ENCODE measurements around the gene TET1. TPM values are rescaled to one million over a fixed set of nuclear protein-coding genes. Genes with fewer than 3 reads are reported as not detected.
"Not testable (repeated sequence)": the region's sequence is repeated elsewhere in the genome, so short reads cannot be mapped to it uniquely, and the experiment has no call there.

The TET1 gene
- total RNA-seq, 4 donors from 2014 or later, result 6.9 to 9.6 (median 8.8) TPM

DNA sequence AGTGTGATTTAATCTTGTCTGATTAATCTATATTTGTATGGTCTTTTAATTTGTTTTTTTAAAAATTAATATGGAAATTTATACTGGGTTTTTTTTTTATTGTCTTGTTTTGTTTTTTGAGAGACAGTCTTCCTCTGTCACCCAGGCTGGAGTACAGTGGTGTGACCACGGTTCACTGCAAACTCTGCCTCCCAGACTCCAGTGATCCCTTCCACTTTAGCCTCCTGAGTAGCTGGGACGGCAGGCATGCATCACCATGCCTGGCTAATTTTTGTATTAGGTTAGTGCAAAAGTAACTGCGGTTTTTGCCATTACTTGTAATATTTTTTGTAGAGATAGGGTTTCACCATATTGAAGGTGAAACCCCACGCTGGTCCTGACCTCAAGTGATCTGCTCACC, 73.1 kb downstream of the TET1 start:
- peaks cover 0 to 8% (median 2%) of the 10 kb centered on the region in 4 donors for H3K4me1 ChIP-seq
- H3K27ac ChIP-seq (replicated peaks in 1 of 4), result no peak overlapping the region
- no peak for DNase-seq (ENCODE audit: extremely low spot score)
- H3K4me3 ChIP-seq, result no peak overlapping the region
- 90% methylated on average over 4 of the region's 4 CpGs for WGBS
- H3K27me3 ChIP-seq, result no peaks in the 10 kb centered on the region
- intact Hi-C loops (cut with DNase I), result no loop called here
- TF ChIP-seq POLR2AphosphoS5 (IDR thresholded peaks at IDR 0.05) (no peak), POLR2A (IDR thresholded peaks at IDR 0.05; ENCODE audit: low read depth) (no peak), EP300 (IDR thresholded peaks at IDR 0.05) (no peak)
- TF ChIP-seq, protein P1, sequence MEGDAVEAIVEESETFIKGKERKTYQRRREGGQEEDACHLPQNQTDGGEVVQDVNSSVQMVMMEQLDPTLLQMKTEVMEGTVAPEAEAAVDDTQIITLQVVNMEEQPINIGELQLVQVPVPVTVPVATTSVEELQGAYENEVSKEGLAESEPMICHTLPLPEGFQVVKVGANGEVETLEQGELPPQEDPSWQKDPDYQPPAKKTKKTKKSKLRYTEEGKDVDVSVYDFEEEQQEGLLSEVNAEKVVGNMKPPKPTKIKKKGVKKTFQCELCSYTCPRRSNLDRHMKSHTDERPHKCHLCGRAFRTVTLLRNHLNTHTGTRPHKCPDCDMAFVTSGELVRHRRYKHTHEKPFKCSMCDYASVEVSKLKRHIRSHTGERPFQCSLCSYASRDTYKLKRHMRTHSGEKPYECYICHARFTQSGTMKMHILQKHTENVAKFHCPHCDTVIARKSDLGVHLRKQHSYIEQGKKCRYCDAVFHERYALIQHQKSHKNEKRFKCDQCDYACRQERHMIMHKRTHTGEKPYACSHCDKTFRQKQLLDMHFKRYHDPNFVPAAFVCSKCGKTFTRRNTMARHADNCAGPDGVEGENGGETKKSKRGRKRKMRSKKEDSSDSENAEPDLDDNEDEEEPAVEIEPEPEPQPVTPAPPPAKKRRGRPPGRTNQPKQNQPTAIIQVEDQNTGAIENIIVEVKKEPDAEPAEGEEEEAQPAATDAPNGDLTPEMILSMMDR (IDR thresholded peaks at IDR 0.05), result no peak
- H3K36me3 ChIP-seq, result no peaks in the 10 kb centered on the region
- no peaks in the 10 kb centered on the region for H3K9me3 ChIP-seq

DNA sequence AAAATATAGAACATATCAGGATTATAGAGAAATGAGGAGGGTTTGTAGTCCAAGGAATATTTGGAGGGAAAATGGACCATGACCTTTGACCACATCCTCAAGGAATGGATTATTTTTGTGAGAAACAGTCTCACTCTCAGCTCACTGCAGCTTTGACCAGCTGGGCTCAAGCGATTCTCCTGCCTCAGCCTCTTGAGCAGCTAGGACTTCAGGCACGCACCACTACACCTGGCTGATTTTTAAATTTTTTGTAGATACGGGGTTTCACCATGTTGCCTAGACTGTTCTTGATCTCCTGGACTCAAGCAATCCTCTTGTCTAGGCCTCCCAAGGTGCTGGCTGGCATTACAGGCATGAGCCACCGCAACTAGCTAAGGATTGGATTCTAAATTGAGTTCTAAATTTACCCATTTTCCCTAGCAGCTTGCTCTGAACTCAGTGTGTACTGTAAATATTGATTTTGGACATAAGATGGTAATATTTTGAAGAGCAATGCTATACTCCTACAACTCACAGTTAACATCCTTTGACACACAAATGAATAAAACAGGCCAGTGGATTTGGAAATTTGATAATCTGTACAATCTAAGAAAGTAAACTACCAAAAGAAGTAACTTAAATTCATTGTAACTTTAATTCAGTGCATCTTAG, 73.8 kb downstream of the TET1 start:
- WGBS, result 85% methylated on average over 4 of the region's 4 CpGs
- Histone ChIP-seq H3K4me1 (peaks cover 0 to 1% (median 0%) of the 10 kb centered on the region in 4 donors), H3K9me3 (no peaks in the 10 kb centered on the region), H3K4me3 (no peak overlapping the region), H3K27me3 (no peaks in the 10 kb centered on the region), H3K36me3 (no peaks in the 10 kb centered on the region), H3K27ac (replicated peaks in 1 of 4) (no peak overlapping the region)
- TF ChIP-seq, protein P1 (IDR thresholded peaks at IDR 0.05), result no peak
- TF ChIP-seq POLR2AphosphoS5 (IDR thresholded peaks at IDR 0.05) (no peak), EP300 (IDR thresholded peaks at IDR 0.05) (no peak)
- no peak for DNase-seq (ENCODE audit: extremely low spot score)
- intact Hi-C loops (cut with DNase I), result no loop called here

DNA sequence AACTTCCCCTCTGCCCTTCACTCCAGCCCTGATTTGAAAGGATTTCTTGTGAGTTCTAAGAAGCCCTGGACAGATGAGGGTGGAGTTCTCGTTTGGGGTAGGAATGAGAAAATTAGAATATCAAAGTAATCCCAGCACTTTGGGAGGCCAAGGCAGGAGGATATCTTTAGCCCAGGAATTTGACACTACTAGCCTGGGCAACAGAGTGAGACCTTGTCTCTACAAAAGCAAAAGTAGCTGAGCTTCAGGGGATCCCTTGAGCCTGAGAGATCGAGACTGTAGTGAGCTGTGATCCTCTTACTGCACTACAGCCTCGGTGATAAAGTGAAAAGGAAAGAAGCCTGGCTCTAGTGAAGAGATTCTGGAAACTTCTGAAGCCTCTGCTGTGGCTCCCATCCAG, 76.2 kb downstream of the TET1 start:
- DNase-seq (ENCODE audit: extremely low spot score), result no peak
- Histone ChIP-seq H3K27ac (replicated peaks in 1 of 4) (peak overlapping the region in 1 of 4 donors; percentile 7), H3K27me3 (no peaks in the 10 kb centered on the region), H3K36me3 (peaks cover 0 to 6% (median 0%) of the 10 kb centered on the region in 4 donors), H3K9me3 (no peaks in the 10 kb centered on the region), H3K4me1 (no peaks in the 10 kb centered on the region), H3K4me3 (no peak overlapping the region)
- intact Hi-C loops (cut with DNase I), result no loop called here
- TF ChIP-seq POLR2A (IDR thresholded peaks at IDR 0.05; ENCODE audit: low read depth) (no peak), EP300 (IDR thresholded peaks at IDR 0.05) (no peak), POLR2AphosphoS5 (IDR thresholded peaks at IDR 0.05) (no peak)
- TF ChIP-seq, protein P1 (IDR thresholded peaks at IDR 0.05), result no peak
- WGBS, result 90% methylated on average over 3 of the region's 3 CpGs

DNA sequence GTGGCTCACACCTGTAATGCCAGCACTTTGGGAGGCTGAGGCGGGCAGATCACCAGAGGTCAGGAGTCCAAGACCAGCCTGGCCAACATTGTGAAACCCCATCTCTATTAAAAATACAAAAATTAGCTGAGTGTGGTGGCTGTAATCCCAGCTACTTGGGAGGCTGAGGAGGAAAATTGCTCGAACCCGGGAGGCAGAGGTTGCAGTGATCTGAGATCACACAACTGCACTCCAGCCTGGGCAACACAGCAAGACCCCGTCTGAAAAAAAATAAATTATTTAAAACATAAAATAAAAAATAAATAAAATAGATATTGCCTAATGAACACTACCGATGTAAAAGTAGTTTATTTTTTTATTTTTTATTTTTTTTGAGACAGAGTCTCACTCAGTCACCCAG, 83.4 kb downstream of the TET1 start:
- Histone ChIP-seq H3K36me3 (peaks cover 0 to 18% (median 11%) of the 10 kb centered on the region in 4 donors), H3K4me1 (peaks cover 0 to 10% (median 0%) of the 10 kb centered on the region in 4 donors)
- H3K27ac ChIP-seq (replicated peaks in 1 of 4); H3K27me3 ChIP-seq; H3K4me3 ChIP-seq; intact Hi-C loops (cut with DNase I); H3K9me3 ChIP-seq; DNase-seq (ENCODE audit: extremely low spot score): not testable (repeated sequence)
- 80% methylated on average over 5 of the region's 5 CpGs for WGBS

DNA sequence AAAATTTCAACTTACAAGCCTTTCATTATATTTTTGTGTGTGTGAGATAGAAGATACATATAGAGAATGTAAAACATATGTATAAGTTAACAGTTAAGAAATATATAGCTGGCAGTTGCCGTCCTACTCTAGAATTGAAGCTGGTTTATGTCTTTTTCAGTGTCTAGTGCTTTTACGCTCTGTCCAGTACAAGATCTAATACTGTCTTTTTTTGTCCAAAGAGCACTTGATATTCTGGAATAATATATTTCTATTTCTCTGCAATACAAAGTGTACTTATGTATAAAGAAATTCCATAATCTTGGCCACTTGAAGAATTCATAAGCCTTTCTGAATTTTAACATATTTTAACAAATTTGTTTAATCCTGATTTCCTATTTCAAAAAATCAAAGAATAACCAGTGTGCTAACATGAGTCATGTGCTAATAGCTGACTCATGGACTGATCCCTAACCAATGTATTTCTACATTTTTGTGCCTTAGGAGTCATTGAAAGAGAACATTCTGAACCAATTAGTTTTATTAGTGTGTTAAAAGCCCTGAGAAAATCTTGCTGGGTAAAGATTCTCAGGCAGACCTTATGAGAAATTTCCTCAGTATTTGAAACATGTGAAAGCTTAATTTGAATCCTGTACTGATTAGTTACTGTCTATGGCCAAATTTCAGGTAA, 87.7 kb downstream of the TET1 start:
- H3K4me1 ChIP-seq, result peaks cover 0 to 12% (median 0%) of the 10 kb centered on the region in 4 donors
- 90% methylated on average over 2 of the region's 2 CpGs for WGBS
- peak overlapping the region in 3 of 4 donors; percentile 9 to 49 (median 45) for H3K27ac ChIP-seq (replicated peaks in 1 of 4)
- intact Hi-C loops (cut with DNase I), result no loop called here
- H3K27me3 ChIP-seq, result no peaks in the 10 kb centered on the region
- DNase-seq (ENCODE audit: extremely low spot score), result no peak
- H3K9me3 ChIP-seq, result no peaks in the 10 kb centered on the region
- H3K4me3 ChIP-seq, result no peak overlapping the region
- peaks cover 0 to 16% (median 11%) of the 10 kb centered on the region in 4 donors for H3K36me3 ChIP-seq
- TF ChIP-seq POLR2AphosphoS5 (IDR thresholded peaks at IDR 0.05), result no peak
- no peak for TF ChIP-seq EP300 (IDR thresholded peaks at IDR 0.05)
- TF ChIP-seq, protein P1 (IDR thresholded peaks at IDR 0.05), result no peak
- TF ChIP-seq POLR2A (IDR thresholded peaks at IDR 0.05; ENCODE audit: low read depth), result no peak
